Astrocyte of the hippocampus (primary cell): ENCODE results near the gene DLGAP1.

Experiments
- DNase-seq: peaks from one replicate; pipeline ENCODE4 v3.0.0; 2011; ENCODE audit warnings: low read depth, low spot score

The DLGAP1 gene

GRCh38 chr18:3541549-3542386 is 913.3 kb downstream of the DLGAP1 start:
- no peak for DNase-seq

GRCh38 chr18:3540805-3541548 is 914.1 kb downstream of the DLGAP1 start:
- no peak for DNase-seq

- DNase-seq = no peak
Observed at GRCh38 chr18:3538954-3539617, 916.0 kb downstream of the DLGAP1 start.

- DNase-seq = no peak
Observed at GRCh38 chr18:3538456-3538855, 916.7 kb downstream of the DLGAP1 start.

- no peak for DNase-seq
Observed at GRCh38 chr18:3530807-3531206, 924.3 kb downstream of the DLGAP1 start.

- no peak for DNase-seq
Observed at GRCh38 chr18:3529601-3530000, 925.5 kb downstream of the DLGAP1 start.

- DNase-seq = no peak
Observed at GRCh38 chr18:3529077-3529476, 926.0 kb downstream of the DLGAP1 start.

GRCh38 chr18:3528231-3528630 is 926.9 kb downstream of the DLGAP1 start:
- no peak for DNase-seq

GRCh38 chr18:3526421-3527354 is 928.4 kb downstream of the DLGAP1 start:
- DNase-seq = peak; percentile 35

- peak; percentile 40 for DNase-seq
Observed at GRCh38 chr18:3525870-3526420, 929.2 kb downstream of the DLGAP1 start.

- no peak for DNase-seq
Observed at GRCh38 chr18:3524706-3525105, 930.4 kb downstream of the DLGAP1 start.

- DNase-seq = no peak
Observed at GRCh38 chr18:3520230-3521085, 934.6 kb downstream of the DLGAP1 start.

- DNase-seq = peak; percentile 21
Observed at GRCh38 chr18:3514312-3515216, 940.5 kb downstream of the DLGAP1 start.

GRCh38 chr18:3513481-3513880 is 941.6 kb downstream of the DLGAP1 start:
- DNase-seq = no peak

- peak; percentile 69 for DNase-seq
Observed at GRCh38 chr18:3511980-3512379, 943.1 kb downstream of the DLGAP1 start.

- no peak for DNase-seq
Observed at GRCh38 chr18:3510896-3511295, 944.2 kb downstream of the DLGAP1 start.

- no peak for DNase-seq
Observed at GRCh38 chr18:3510024-3510423, 945.1 kb downstream of the DLGAP1 start.

GRCh38 chr18:3508576-3509549 is 946.2 kb downstream of the DLGAP1 start:
- no peak for DNase-seq
